ENCODE measurements around the gene TFDP1. TPM values are rescaled to one million over a fixed set of nuclear protein-coding genes. Genes with fewer than 3 reads are reported as not detected.
A peak's percentile ranks its signal among the peaks of the same experiment; 100 is the strongest.

TFDP1 gene
- total RNA-seq, 6 experiments from 2014 or later = 21.7 to 26.9 (median 25.1) TPM

GRCh38 chr13:113567681-113568080 lies 16.9 kb upstream of the TFDP1 start:
- intact Hi-C loops (cut with DNase I) = no loop called here
- Histone ChIP-seq H3K36me3 (no peaks in the 10 kb centered on the region), H3K27ac (no peak overlapping the region), H3K27me3 (no peaks in the 10 kb centered on the region), H3K4me1 (no peaks in the 10 kb centered on the region), H3K9me3 (no peaks in the 10 kb centered on the region), H3K4me3 (no peak overlapping the region)
- ATAC-seq = no peak
- TF ChIP-seq POLR2A (IDR thresholded peaks at IDR 0.05) (no peak), CTCF (IDR thresholded peaks at IDR 0.05) (no peak)
- 73% methylated on average over 2 of the region's 4 CpGs for WGBS (ENCODE audit: insufficient coverage, low coverage, low lambda C conversion rate, missing lambda C conversion rate)
- DNase-seq = peak in 1 of 3 donors; percentile 18

GRCh38 chr13:113573065-113573464 lies 11.5 kb upstream of the TFDP1 start:
- no peak overlapping the region for H3K4me3 ChIP-seq

GRCh38 chr13:113576597-113576996 lies 8.0 kb upstream of the TFDP1 start:
- intact Hi-C loops (cut with DNase I) = no loop called here
- no peak for TF ChIP-seq POLR2A (IDR thresholded peaks at IDR 0.05)
- no peak for TF ChIP-seq CTCF (IDR thresholded peaks at IDR 0.05)
- WGBS (ENCODE audit: insufficient coverage, low coverage, low lambda C conversion rate, missing lambda C conversion rate) = 87% methylated on average over 3 of the region's 3 CpGs

More at GRCh38 chr13:113573065-113573464, 11.5 kb upstream of the TFDP1 start:
- Histone ChIP-seq H3K4me1 (no peaks in the 10 kb centered on the region), H3K27me3 (no peaks in the 10 kb centered on the region), H3K27ac (no peak overlapping the region), H3K9me3 (peaks cover 0 to 4% (median 0%) of the 10 kb centered on the region in 4 donors), H3K36me3 (no peaks in the 10 kb centered on the region)
- WGBS (ENCODE audit: insufficient coverage, low coverage, low lambda C conversion rate, missing lambda C conversion rate) = 60% methylated on average over 1 of the region's 3 CpGs
- intact Hi-C loops (cut with DNase I) = no loop called here
- DNase-seq = no peak
- no peak for TF ChIP-seq POLR2A (IDR thresholded peaks at IDR 0.05)
- TF ChIP-seq CTCF (IDR thresholded peaks at IDR 0.05) = no peak
- no peak for ATAC-seq

GRCh38 chr13:113577881-113578435 lies 6.6 kb upstream of the TFDP1 start:
- Histone ChIP-seq H3K27ac (no peak overlapping the region), H3K9me3 (peaks cover 0 to 4% (median 0%) of the 10 kb centered on the region in 4 donors), H3K27me3 (no peaks in the 10 kb centered on the region), H3K4me3 (no peak overlapping the region), H3K36me3 (no peaks in the 10 kb centered on the region), H3K4me1 (no peaks in the 10 kb centered on the region)
- TF ChIP-seq POLR2A (IDR thresholded peaks at IDR 0.05) = no peak
- no peak for TF ChIP-seq CTCF (IDR thresholded peaks at IDR 0.05)
- DNase-seq = no peak
- WGBS (ENCODE audit: insufficient coverage, low coverage, low lambda C conversion rate, missing lambda C conversion rate) = 48% methylated on average over 2 of the region's 2 CpGs
- no peak for ATAC-seq
- intact Hi-C loops (cut with DNase I) = no loop called here

More at GRCh38 chr13:113576597-113576996, 8.0 kb upstream of the TFDP1 start:
- Histone ChIP-seq H3K4me3 (no peak overlapping the region), H3K9me3 (peaks cover 0 to 4% (median 0%) of the 10 kb centered on the region in 4 donors), H3K36me3 (no peaks in the 10 kb centered on the region), H3K4me1 (no peaks in the 10 kb centered on the region), H3K27me3 (no peaks in the 10 kb centered on the region), H3K27ac (no peak overlapping the region)
- no peak for DNase-seq
- no peak for ATAC-seq

All from right lobe of liver (tissue), 6 donors.